ENCODE measurements around the gene TUBB2B.
A peak's percentile ranks its signal among the peaks of the same experiment; 100 is the strongest.

The TUBB2B gene

DNA sequence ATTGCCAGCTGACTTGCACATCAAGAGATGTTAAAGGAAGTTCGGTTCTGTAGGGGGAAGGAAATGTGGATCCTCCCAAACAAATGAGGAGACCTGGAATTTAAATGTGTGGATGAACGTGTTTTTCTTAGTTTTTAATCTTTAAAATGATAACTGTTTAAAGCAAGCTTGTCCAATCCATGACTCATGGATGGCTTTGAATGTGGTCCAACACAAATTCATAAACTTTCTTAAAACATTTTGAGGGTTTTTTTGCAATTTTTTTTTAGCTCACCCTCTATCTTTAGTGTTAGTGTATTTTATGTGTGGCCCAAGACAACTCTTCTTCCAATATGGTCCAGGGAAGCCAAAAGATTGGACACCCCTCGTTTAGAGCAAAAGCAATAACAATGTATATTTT lies 12.6 kb downstream of the TUBB2B start:
- no peak overlapping the region for H3K4me3 ChIP-seq (ENCODE audit: low read depth, low read length)
- H3K27me3 ChIP-seq (replicated peaks): peaks cover 10% of the 10 kb centered on the region
- in situ Hi-C loops (cut with HindIII; ENCODE audit: low pct_ligation_motif_present, low sequenced_read_pairs): no loop called here
- H3K36me3 ChIP-seq (replicated peaks): no peaks in the 10 kb centered on the region
- TF ChIP-seq, protein P1, sequence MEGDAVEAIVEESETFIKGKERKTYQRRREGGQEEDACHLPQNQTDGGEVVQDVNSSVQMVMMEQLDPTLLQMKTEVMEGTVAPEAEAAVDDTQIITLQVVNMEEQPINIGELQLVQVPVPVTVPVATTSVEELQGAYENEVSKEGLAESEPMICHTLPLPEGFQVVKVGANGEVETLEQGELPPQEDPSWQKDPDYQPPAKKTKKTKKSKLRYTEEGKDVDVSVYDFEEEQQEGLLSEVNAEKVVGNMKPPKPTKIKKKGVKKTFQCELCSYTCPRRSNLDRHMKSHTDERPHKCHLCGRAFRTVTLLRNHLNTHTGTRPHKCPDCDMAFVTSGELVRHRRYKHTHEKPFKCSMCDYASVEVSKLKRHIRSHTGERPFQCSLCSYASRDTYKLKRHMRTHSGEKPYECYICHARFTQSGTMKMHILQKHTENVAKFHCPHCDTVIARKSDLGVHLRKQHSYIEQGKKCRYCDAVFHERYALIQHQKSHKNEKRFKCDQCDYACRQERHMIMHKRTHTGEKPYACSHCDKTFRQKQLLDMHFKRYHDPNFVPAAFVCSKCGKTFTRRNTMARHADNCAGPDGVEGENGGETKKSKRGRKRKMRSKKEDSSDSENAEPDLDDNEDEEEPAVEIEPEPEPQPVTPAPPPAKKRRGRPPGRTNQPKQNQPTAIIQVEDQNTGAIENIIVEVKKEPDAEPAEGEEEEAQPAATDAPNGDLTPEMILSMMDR (IDR thresholded peaks at IDR 0.05; ENCODE audit: low read depth, low read length, missing control alignments): no peak
- DNase-seq: peak; percentile 32
- H3K27ac ChIP-seq: no peak overlapping the region

- Histone ChIP-seq H3K27ac (no peak overlapping the region), H3K36me3 (replicated peaks) (no peaks in the 10 kb centered on the region), H3K4me3 (ENCODE audit: low read depth, low read length) (no peak overlapping the region), H3K27me3 (replicated peaks) (peaks cover 2% of the 10 kb centered on the region)
- TF ChIP-seq, protein P1 (IDR thresholded peaks at IDR 0.05; ENCODE audit: low read depth, low read length, missing control alignments): no peak
- no peak for DNase-seq
- in situ Hi-C loops (cut with HindIII; ENCODE audit: low pct_ligation_motif_present, low sequenced_read_pairs): no loop called here
These were observed 14.1 kb downstream of the TUBB2B start for GRCh38 chr6:3213334-3213695.

GRCh38 chr6:3212261-3212660 lies 15.2 kb downstream of the TUBB2B start:
- Histone ChIP-seq H3K4me3 (ENCODE audit: low read depth, low read length) (no peak overlapping the region), H3K27ac (no peak overlapping the region), H3K36me3 (replicated peaks) (no peaks in the 10 kb centered on the region), H3K27me3 (replicated peaks) (no peaks in the 10 kb centered on the region)
- DNase-seq: no peak
- TF ChIP-seq, protein P1 (IDR thresholded peaks at IDR 0.05; ENCODE audit: low read depth, low read length, missing control alignments): no peak
- in situ Hi-C loops (cut with HindIII; ENCODE audit: low pct_ligation_motif_present, low sequenced_read_pairs): no loop called here

- TF ChIP-seq, protein P1 (IDR thresholded peaks at IDR 0.05; ENCODE audit: low read depth, low read length, missing control alignments): no peak
- in situ Hi-C loops (cut with HindIII; ENCODE audit: low pct_ligation_motif_present, low sequenced_read_pairs): no loop called here
- DNase-seq: no peak
- H3K27ac ChIP-seq: no peak overlapping the region
- no peak overlapping the region for H3K4me3 ChIP-seq (ENCODE audit: low read depth, low read length)
- no peaks in the 10 kb centered on the region for H3K36me3 ChIP-seq (replicated peaks)
- no peaks in the 10 kb centered on the region for H3K27me3 ChIP-seq (replicated peaks)
These were observed 15.8 kb downstream of the TUBB2B start for GRCh38 chr6:3211681-3212080.

- DNase-seq: no peak
- TF ChIP-seq, protein P1 (IDR thresholded peaks at IDR 0.05; ENCODE audit: low read depth, low read length, missing control alignments): no peak
- H3K27ac ChIP-seq: peak overlapping the region; percentile 93
- no peak overlapping the region for H3K4me3 ChIP-seq (ENCODE audit: low read depth, low read length)
- H3K36me3 ChIP-seq (replicated peaks): no peaks in the 10 kb centered on the region
- no peaks in the 10 kb centered on the region for H3K27me3 ChIP-seq (replicated peaks)
- in situ Hi-C loops (cut with HindIII; ENCODE audit: low pct_ligation_motif_present, low sequenced_read_pairs): no loop called here
These were observed 17.3 kb downstream of the TUBB2B start for GRCh38 chr6:3210024-3210610.
